Measurements from ENCODE around the gene PPP1R14B.

PPP1R14B gene

GRCh38 chr11:64210301-64211020 lies 36.3 kb downstream of the PPP1R14B start:
- DNase-seq (ENCODE audit: low read depth in 2 of 2), result no peak

- DNase-seq (ENCODE audit: low read depth in 2 of 2), result no peak
These were observed 37.2 kb downstream of the PPP1R14B start for GRCh38 chr11:64209563-64209843.

GRCh38 chr11:64208796-64209562 lies 37.8 kb downstream of the PPP1R14B start:
- no peak for DNase-seq (ENCODE audit: low read depth in 2 of 2)

GRCh38 chr11:64208086-64208795 lies 38.5 kb downstream of the PPP1R14B start:
- no peak for DNase-seq (ENCODE audit: low read depth in 2 of 2)

- peak; percentile 61 to 70 for DNase-seq (ENCODE audit: low read depth in 2 of 2)
These were observed 39.3 kb downstream of the PPP1R14B start for GRCh38 chr11:64207256-64208085.

- DNase-seq (ENCODE audit: low read depth in 2 of 2), result peak; percentile 58 to 84
These were observed 40.1 kb downstream of the PPP1R14B start, which contains the start of gene FERMT3 for GRCh38 chr11:64206457-64207255. Gene FERMT3, plus strand, starts transcription at chr11:64206721. Its CDS starts 644 bp downstream, at chr11:64207365.

GRCh38 chr11:64204464-64204989 lies 42.2 kb downstream of the PPP1R14B start:
- peak; percentile 52 to 60 for DNase-seq (ENCODE audit: low read depth in 2 of 2)

- DNase-seq (ENCODE audit: low read depth in 2 of 2), result no peak
These were observed 42.7 kb downstream of the PPP1R14B start for GRCh38 chr11:64204080-64204440.

GRCh38 chr11:64203421-64204079 lies 43.2 kb downstream of the PPP1R14B start:
- no peak for DNase-seq (ENCODE audit: low read depth in 2 of 2)

GRCh38 chr11:64202992-64203391 lies 43.8 kb downstream of the PPP1R14B start:
- no peak for DNase-seq (ENCODE audit: low read depth in 2 of 2)

- no peak for DNase-seq (ENCODE audit: low read depth in 2 of 2)
These were observed 45.2 kb downstream of the PPP1R14B start for GRCh38 chr11:64201543-64201942.

GRCh38 chr11:64198511-64198910 lies 48.2 kb downstream of the PPP1R14B start:
- no peak for DNase-seq (ENCODE audit: low read depth in 2 of 2)

GRCh38 chr11:64196626-64197025 lies 50.1 kb downstream of the PPP1R14B start:
- no peak for DNase-seq (ENCODE audit: low read depth in 2 of 2)

Measured in stimulated activated CD4-positive, alpha-beta T cell treated with anti-CD3 and anti-CD28 coated beads, Interleukin-12 subunit alpha, Interleukin-12 subunit beta, amount 100 ng/mL, for 24 hours (primary cell).